WTC11 (cell line): ENCODE measurements around the gene B4GALT3. TPM values are rescaled to one million over a fixed set of nuclear protein-coding genes. Genes with fewer than 3 reads are reported as not detected.

Experiments
- ATAC-seq: fragments of 200-7000 bp; cut with Tn5 transposase; 2 replicates; pipeline ENCODE4 v1.10.0; 2021; ENCODE audit warnings: mild to moderate bottlenecking, moderate library complexity
- CTCF ChIA-PET: fragments of 300-600 bp; sonication (Branson Sonifier 250); formaldehyde crosslinking; loops from one replicate; lab custom pipeline; 2021; ENCODE audit warnings: antibody characterized with exemption; lab: Charles Lee
- POLR2A ChIA-PET: fragments of 350-600 bp; sonication (Branson Sonifier 250); formaldehyde crosslinking; loops from one replicate; lab custom pipeline; 2021; ENCODE audit warnings: antibody characterized with exemption; lab: Charles Lee
- DNase-seq: peaks from one replicate; pipeline ENCODE4 v3.0.0; 2021; ENCODE audit warnings: low spot score
- H3K27ac Mint-ChIP-seq: 2 replicates; pipeline ENCODE4 v1.8.0; 2021; ENCODE audit warnings: mixed read lengths
- H3K27me3 Mint-ChIP-seq: 2 replicates; pipeline ENCODE4 v1.8.0; 2021; ENCODE audit warnings: low read depth, mild to moderate bottlenecking, moderate library complexity, mixed read lengths
- H3K36me3 Mint-ChIP-seq: 2 replicates; pipeline ENCODE4 v1.8.0; 2021; ENCODE audit warnings: mixed read lengths
- H3K4me1 Mint-ChIP-seq: 2 replicates; pipeline ENCODE4 v1.8.0; 2022; ENCODE audit warnings: mixed read lengths
- H3K4me3 Mint-ChIP-seq: 2 replicates; pipeline ENCODE4 v1.8.0; 2021; ENCODE audit warnings: mild to moderate bottlenecking, moderate library complexity, mixed read lengths
- H3K9me3 Mint-ChIP-seq: 2 replicates; pipeline ENCODE4 v1.8.0; 2021; ENCODE audit warnings: mixed read lengths
- E2F1 ChIP-seq: sonication (generic); formaldehyde crosslinking; IDR thresholded peaks from 2 replicates; pipeline ENCODE4 v1.8.0; 2022; ENCODE audit warnings: mild to moderate bottlenecking, missing genetic modification reagents
- E2F5 ChIP-seq: sonication (generic); formaldehyde crosslinking; IDR thresholded peaks from 2 replicates; pipeline ENCODE4 v1.8.1; 2022; ENCODE audit warnings: mild to moderate bottlenecking, moderate library complexity, missing genetic modification reagents
- EMX1 ChIP-seq: fragments of 250-450 bp; sonication (Bioruptor Pico); IDR thresholded peaks from 2 replicates; pipeline ENCODE4 v1.8.0; 2021; ENCODE audit warnings: mild to moderate bottlenecking
- ETV6 ChIP-seq: sonication (generic); formaldehyde crosslinking; IDR thresholded peaks from 2 replicates; pipeline ENCODE4 v1.8.1; 2022; ENCODE audit warnings: mild to moderate bottlenecking, missing genetic modification reagents
- FOXJ3 ChIP-seq: sonication (generic); formaldehyde crosslinking; IDR thresholded peaks from 2 replicates; pipeline ENCODE4 v1.9.0; 2021; ENCODE audit warnings: missing genetic modification reagents, mild to moderate bottlenecking, borderline replicate concordance
- MXD4 ChIP-seq: fragments of 250-450 bp; sonication (Bioruptor Pico); IDR thresholded peaks from 2 replicates; pipeline ENCODE4 v1.8.0; 2021; ENCODE audit warnings: mild to moderate bottlenecking, moderate library complexity, borderline replicate concordance
- SP1 ChIP-seq: sonication (generic); formaldehyde crosslinking; conservative IDR thresholded peaks from 2 replicates; pipeline ENCODE4 v1.8.1; 2022; ENCODE audit warnings: missing genetic modification reagents
- STAT6 ChIP-seq: sonication (generic); formaldehyde crosslinking; conservative IDR thresholded peaks from 2 replicates; pipeline ENCODE4 v1.8.1; 2023; ENCODE audit warnings: mild to moderate bottlenecking, low read depth, missing genetic modification reagents, moderate library complexity
- TEAD4 ChIP-seq: sonication (generic); formaldehyde crosslinking; IDR thresholded peaks from 2 replicates; pipeline ENCODE4 v1.8.0; 2022; ENCODE audit warnings: mild to moderate bottlenecking, missing genetic modification reagents
- USF1 ChIP-seq: sonication (generic); formaldehyde crosslinking; IDR thresholded peaks from 2 replicates; pipeline ENCODE4 v1.8.0; 2022; ENCODE audit warnings: mild to moderate bottlenecking, missing genetic modification reagents
- ZNF263 ChIP-seq: sonication (generic); formaldehyde crosslinking; IDR thresholded peaks from 2 replicates; pipeline ENCODE4 v1.8.1; 2022; ENCODE audit warnings: low read depth, mild to moderate bottlenecking, moderate library complexity, missing genetic modification reagents
- ZNF281 ChIP-seq: sonication (generic); formaldehyde crosslinking; IDR thresholded peaks from 2 replicates; pipeline ENCODE4 v1.8.0; 2023; ENCODE audit warnings: mild to moderate bottlenecking, missing genetic modification reagents
- ZNF317 ChIP-seq: sonication (generic); formaldehyde crosslinking; IDR thresholded peaks from 2 replicates; pipeline ENCODE4 v1.8.1; 2023; ENCODE audit warnings: low read depth, mild to moderate bottlenecking, moderate library complexity, missing genetic modification reagents, borderline replicate concordance
- ZNF671 ChIP-seq: fragments of 250-450 bp; sonication (Bioruptor Pico); IDR thresholded peaks from 2 replicates; pipeline ENCODE4 v1.8.0; 2021; ENCODE audit warnings: mild to moderate bottlenecking
- total RNA-seq: library from RNA; stranded (reverse); gene quantifications from 3 replicates; pipeline ENCODE4 v1.2.3, GENCODE V29; 2021

The B4GALT3 gene
- total RNA-seq, 1 experiment from 2014 or later = 40.1 TPM

- Mint-ChIP-seq H3K4me1 (peaks cover 10% of the 10 kb centered on the region), H3K4me3 (peak overlapping the region; percentile 99), H3K36me3 (peaks cover 7% of the 10 kb centered on the region), H3K9me3 (no peaks in the 10 kb centered on the region), H3K27me3 (no peaks in the 10 kb centered on the region), H3K27ac (peak overlapping the region; percentile 77)
- DNase-seq (no peak), ATAC-seq (no peak)
- POLR2A ChIA-PET = interaction anchor here (1.0 to 1.4 kb wide), 4 partner anchors 13 to 131 kb away, joined by 3 to 13 read pairs (median 6); partner anchors contain the start of genes B4GALT3, DEDD and PPOX
- CTCF ChIA-PET = interaction anchor here (0.9 to 2.7 kb wide), 3 partner anchors 12 to 108 kb away, joined by 3 to 18 read pairs (median 4); partner anchors contain the start of genes DEDD, PPOX and USF1
- TF ChIP-seq ZNF263 (CRISPR knock-in tag) (no peak), E2F5 (CRISPR knock-in tag) (no peak), MXD4 (CRISPR knock-in tag) (no peak)
Measured at GRCh38 chr1:161153176-161153575, 24.1 kb downstream of the B4GALT3 start.

GRCh38 chr1:161145832-161146231, 31.5 kb downstream of the B4GALT3 start:
- CTCF ChIA-PET = interaction anchor here (1.4 kb wide), 1 partner anchor 191 kb away, joined by 3 read pairs; the partner anchor contains the start of gene ITLN2
- POLR2A ChIA-PET = no interaction called here
- TF ChIP-seq ETV6 (CRISPR knock-in tag) (no peak), SP1 (no peak), FOXJ3 (CRISPR knock-in tag) (no peak), STAT6 (CRISPR knock-in tag) (no peak), ZNF671 (CRISPR knock-in tag) (no peak), E2F1 (CRISPR knock-in tag) (no peak), ZNF317 (CRISPR knock-in tag) (no peak), TEAD4 (CRISPR knock-in tag) (no peak), EMX1 (CRISPR knock-in tag) (no peak), USF1 (CRISPR knock-in tag) (no peak), ZNF281 (CRISPR knock-in tag) (no peak), E2F5 (CRISPR knock-in tag) (no peak)

More at GRCh38 chr1:161145832-161146231, 31.5 kb downstream of the B4GALT3 start:
- Mint-ChIP-seq H3K36me3 (no peaks in the 10 kb centered on the region), H3K9me3 (no peaks in the 10 kb centered on the region), H3K27me3 (no peaks in the 10 kb centered on the region), H3K4me3 (no peak overlapping the region), H3K4me1 (no peaks in the 10 kb centered on the region), H3K27ac (no peak overlapping the region)
- DNase-seq = no peak
- ATAC-seq = no peak
